B cell (primary cell): ENCODE data around the gene C1QL1.

Source experiments
- CTCF ChIP-seq: fragments of 200-600 bp; IDR thresholded peaks from one replicate; pipeline ENCODE4 v1.8.0; 2022; ENCODE audit warnings: antibody characterized with exemption, mild to moderate bottlenecking
- EZH2 ChIP-seq: IDR thresholded peaks from 2 replicates; pipeline ENCODE4 v1.6.1; 2012; ENCODE audit warnings: borderline replicate concordance, low read depth, mild to moderate bottlenecking, moderate library complexity, low read length; ENCODE audit not compliant: insufficient read depth, poor library complexity, severe bottlenecking

- no peak for TF ChIP-seq CTCF
- TF ChIP-seq EZH2 = no peak
Observed at GRCh38 chr17:44912763-44913544, 55.1 kb downstream of the C1QL1 start.
